ENCODE data around the gene TCIRG1.
"Not testable (repeated sequence)": the region's sequence is repeated elsewhere in the genome, so short reads cannot be mapped to it uniquely, and the experiment has no call there.

TCIRG1 gene

DNA sequence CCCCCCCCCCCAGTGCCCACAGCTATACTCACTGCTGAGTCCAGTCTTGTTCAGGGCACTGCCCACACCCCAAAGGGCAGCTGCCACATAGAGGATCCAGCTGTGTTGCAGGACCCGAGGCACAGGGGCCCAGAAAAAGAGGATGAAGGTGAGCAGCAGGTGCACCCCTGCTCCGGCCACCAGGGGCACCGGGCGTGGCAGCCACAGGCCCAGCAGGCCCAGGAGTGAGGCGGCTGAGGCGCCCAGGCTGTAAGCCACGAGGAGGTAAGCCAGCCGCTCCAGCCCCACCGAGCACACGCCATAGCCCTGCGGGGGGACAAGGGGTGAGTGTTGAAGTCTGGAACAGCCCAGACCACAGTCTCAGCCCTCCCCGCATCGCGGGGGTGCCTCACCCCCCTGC is 43.2 kb upstream of the TCIRG1 start:
- H3F3A ChIP-seq (ENCODE audit: insufficient read depth); H3K27ac ChIP-seq (ENCODE audit: low read depth, low read length); H3K36me3 ChIP-seq (ENCODE audit: low read length); H3K79me2 ChIP-seq (ENCODE audit: insufficient read depth, low read length); H3K4me2 ChIP-seq (ENCODE audit: low read depth, low read length, poor library complexity, severe bottlenecking); H3K9me3 ChIP-seq (ENCODE audit: insufficient read depth, low read length); H3K27me3 ChIP-seq (ENCODE audit: low read length); H3K9ac ChIP-seq (ENCODE audit: low read length); H3K9me2 ChIP-seq (replicated peaks; ENCODE audit: insufficient read depth, low read length); H2AFZ ChIP-seq (ENCODE audit: low read depth, low read length, severe bottlenecking); H3K4me3 ChIP-seq (ENCODE audit: insufficient read depth, low read length, poor library complexity, severe bottlenecking); H4K20me1 ChIP-seq (ENCODE audit: low read depth, low read length): not testable (repeated sequence)

GRCh38 chr11:67996051-67996450 is 42.8 kb upstream of the TCIRG1 start:
- Histone ChIP-seq H3K9me3 (ENCODE audit: insufficient read depth, low read length) (no peaks in the 10 kb centered on the region), H3F3A (ENCODE audit: insufficient read depth) (no peaks in the 10 kb centered on the region), H3K4me3 (ENCODE audit: insufficient read depth, low read length, poor library complexity, severe bottlenecking) (no peak overlapping the region), H3K9ac (ENCODE audit: low read length) (no peak overlapping the region), H3K27me3 (ENCODE audit: low read length) (no peaks in the 10 kb centered on the region), H4K20me1 (ENCODE audit: low read depth, low read length) (no peaks in the 10 kb centered on the region), H3K79me2 (ENCODE audit: insufficient read depth, low read length) (no peaks in the 10 kb centered on the region), H3K9me2 (replicated peaks; ENCODE audit: insufficient read depth, low read length) (no peaks in the 10 kb centered on the region), H3K27ac (ENCODE audit: low read depth, low read length) (no peak overlapping the region), H3K36me3 (ENCODE audit: low read length) (no peaks in the 10 kb centered on the region), H3K4me2 (ENCODE audit: low read depth, low read length, poor library complexity, severe bottlenecking) (no peak overlapping the region), H2AFZ (ENCODE audit: low read depth, low read length, severe bottlenecking) (no peak overlapping the region)
- no peak for TF ChIP-seq EZH2phosphoT487 (conservative IDR thresholded peaks at IDR 0.05; ENCODE audit: low read length)
- no peak for TF ChIP-seq CTCF (IDR thresholded peaks at IDR 0.05; ENCODE audit: insufficient read depth, low read length, poor library complexity, severe bottlenecking)

DNA sequence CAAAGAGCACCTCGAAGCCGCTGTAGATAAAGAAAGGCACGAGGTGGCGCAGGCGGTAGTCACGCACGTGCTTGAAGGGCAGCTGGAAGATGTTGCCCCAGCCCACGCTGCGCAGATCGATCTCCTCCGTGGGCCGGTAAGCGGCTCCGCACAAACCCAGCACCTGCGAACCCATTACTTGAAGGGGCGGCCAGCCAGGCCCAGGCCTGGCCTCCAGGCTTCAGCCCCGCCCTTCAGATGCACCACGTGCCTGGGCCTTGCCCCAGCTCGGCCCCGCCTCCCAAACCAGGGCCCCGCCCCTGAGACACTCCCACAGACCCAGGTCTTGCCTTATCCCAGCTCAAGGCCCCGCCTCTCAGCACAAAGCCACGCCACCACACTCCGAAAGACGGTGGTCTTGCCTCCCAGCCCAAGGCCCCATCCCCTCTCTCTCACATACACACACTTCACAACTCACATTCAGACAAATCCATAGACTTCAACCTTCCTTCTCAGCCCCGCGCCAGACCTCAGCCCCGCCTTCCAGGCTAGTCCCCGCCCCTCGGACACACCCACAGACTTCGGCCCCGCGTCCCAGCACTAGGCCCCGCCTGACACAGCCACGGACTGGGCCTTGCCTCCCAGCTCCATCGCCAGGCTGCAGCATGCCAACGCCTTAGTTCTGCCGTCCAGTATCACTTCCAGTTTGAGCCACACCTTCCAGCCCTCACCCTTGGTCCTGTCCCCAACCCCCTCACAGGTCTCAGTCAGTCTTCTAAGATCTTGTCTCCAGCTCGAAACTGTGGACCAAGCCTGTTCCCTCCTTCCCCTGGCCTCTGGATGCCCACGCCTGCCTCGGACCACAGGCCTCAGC is 42.0 kb upstream of the TCIRG1 start:
- H3K27ac ChIP-seq (ENCODE audit: low read depth, low read length), result no peak overlapping the region
- no peak overlapping the region for H3K9ac ChIP-seq (ENCODE audit: low read length)
- no peaks in the 10 kb centered on the region for H3K36me3 ChIP-seq (ENCODE audit: low read length)
- H3K27me3 ChIP-seq (ENCODE audit: low read length), result no peaks in the 10 kb centered on the region
- H3F3A ChIP-seq (ENCODE audit: insufficient read depth), result peaks cover 4% of the 10 kb centered on the region
- no peaks in the 10 kb centered on the region for H4K20me1 ChIP-seq (ENCODE audit: low read depth, low read length)
- no peak for TF ChIP-seq EZH2phosphoT487 (conservative IDR thresholded peaks at IDR 0.05; ENCODE audit: low read length)
- no peak for TF ChIP-seq CTCF (IDR thresholded peaks at IDR 0.05; ENCODE audit: insufficient read depth, low read length, poor library complexity, severe bottlenecking)
- no peaks in the 10 kb centered on the region for H3K9me3 ChIP-seq (ENCODE audit: insufficient read depth, low read length)
- no peak overlapping the region for H2AFZ ChIP-seq (ENCODE audit: low read depth, low read length, severe bottlenecking)
- H3K4me2 ChIP-seq (ENCODE audit: low read depth, low read length, poor library complexity, severe bottlenecking), result no peak overlapping the region
- H3K9me2 ChIP-seq (replicated peaks; ENCODE audit: insufficient read depth, low read length), result no peaks in the 10 kb centered on the region
- no peak overlapping the region for H3K4me3 ChIP-seq (ENCODE audit: insufficient read depth, low read length, poor library complexity, severe bottlenecking)
- H3K79me2 ChIP-seq (ENCODE audit: insufficient read depth, low read length), result no peaks in the 10 kb centered on the region

- H3K27me3 ChIP-seq (ENCODE audit: low read length), result no peaks in the 10 kb centered on the region
- H3F3A ChIP-seq (ENCODE audit: insufficient read depth), result peaks cover 10% of the 10 kb centered on the region
- no peak overlapping the region for H3K4me2 ChIP-seq (ENCODE audit: low read depth, low read length, poor library complexity, severe bottlenecking)
- no peaks in the 10 kb centered on the region for H3K9me2 ChIP-seq (replicated peaks; ENCODE audit: insufficient read depth, low read length)
- no peaks in the 10 kb centered on the region for H3K36me3 ChIP-seq (ENCODE audit: low read length)
- no peaks in the 10 kb centered on the region for H3K9me3 ChIP-seq (ENCODE audit: insufficient read depth, low read length)
- H3K27ac ChIP-seq (ENCODE audit: low read depth, low read length), result no peak overlapping the region
- no peaks in the 10 kb centered on the region for H4K20me1 ChIP-seq (ENCODE audit: low read depth, low read length)
- H3K9ac ChIP-seq (ENCODE audit: low read length), result no peak overlapping the region
- no peak overlapping the region for H2AFZ ChIP-seq (ENCODE audit: low read depth, low read length, severe bottlenecking)
- H3K4me3 ChIP-seq (ENCODE audit: insufficient read depth, low read length, poor library complexity, severe bottlenecking), result no peak overlapping the region
- TF ChIP-seq EZH2phosphoT487 (conservative IDR thresholded peaks at IDR 0.05; ENCODE audit: low read length) (no peak), CTCF (IDR thresholded peaks at IDR 0.05; ENCODE audit: insufficient read depth, low read length, poor library complexity, severe bottlenecking) (no peak)
- H3K79me2 ChIP-seq (ENCODE audit: insufficient read depth, low read length), result no peaks in the 10 kb centered on the region
Observed at GRCh38 chr11:67997475-67997921, 41.3 kb upstream of the TCIRG1 start.

Measured in SU-DHL-6 (cell line).